HG03139 (cell line): ENCODE results near the gene CMTM8.

Experiments
- ATAC-seq: cut with Tn5 transposase; IDR thresholded peaks from one replicate; pipeline ENCODE4 v1.9.1; 2021; ENCODE audit not compliant: unreplicated experiment

The CMTM8 gene

DNA sequence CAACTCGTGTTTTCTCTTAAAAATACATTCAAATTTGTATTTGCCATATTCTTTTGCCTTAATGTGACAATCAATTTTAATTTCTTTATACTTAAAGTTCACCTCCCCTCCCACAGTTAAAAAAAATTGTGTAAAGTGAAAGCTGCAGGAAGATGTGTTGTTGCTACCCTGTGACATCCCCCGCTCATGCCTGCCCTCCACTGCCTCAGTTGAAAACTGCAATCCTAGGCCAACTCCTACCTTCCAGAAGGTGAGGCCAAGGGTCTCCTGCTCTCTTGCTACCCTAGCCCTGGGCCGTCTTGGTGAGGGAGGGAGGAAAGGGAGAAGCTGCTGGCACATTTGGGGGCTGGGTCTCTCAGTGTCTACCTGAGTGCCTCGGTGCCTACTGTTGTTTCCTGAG, 96.2 kb downstream of the CMTM8 start:
- no peak for ATAC-seq

DNA sequence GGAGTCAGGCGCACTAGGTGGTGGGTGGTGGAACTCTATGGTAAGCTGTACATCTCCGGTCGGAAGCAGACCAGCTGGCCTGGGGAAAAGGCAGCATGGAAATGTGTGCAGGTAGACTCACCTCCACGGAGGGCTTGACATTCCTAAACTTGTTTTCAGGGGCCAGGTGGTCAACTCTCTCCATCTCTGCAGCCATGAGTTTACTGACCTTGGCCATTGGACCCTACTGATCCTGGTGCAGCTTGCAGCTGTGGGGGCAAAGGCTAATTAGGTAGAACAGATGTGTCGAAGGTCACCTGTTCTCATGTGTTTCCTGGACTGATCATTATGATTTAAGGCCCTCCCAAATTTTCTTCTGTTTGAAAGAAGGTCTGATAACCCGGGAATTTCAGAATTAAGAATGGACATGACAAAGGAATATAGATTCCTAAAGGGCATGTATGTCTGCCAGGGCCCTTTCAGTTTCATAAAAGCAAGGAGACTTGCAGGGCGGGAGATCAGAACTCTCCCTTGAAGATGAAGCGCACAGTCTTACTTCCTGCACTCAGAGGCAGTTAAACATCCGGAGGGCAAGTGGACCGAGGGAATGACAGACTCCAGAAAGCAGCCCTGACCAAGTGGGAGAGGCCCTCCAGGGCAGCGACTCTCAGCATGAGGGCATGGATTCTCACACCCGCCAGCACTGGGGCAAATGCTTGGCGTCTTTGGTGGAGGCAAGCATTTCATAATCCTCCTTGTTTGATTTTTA, 97.1 kb downstream of the CMTM8 start:
- no peak for ATAC-seq

DNA sequence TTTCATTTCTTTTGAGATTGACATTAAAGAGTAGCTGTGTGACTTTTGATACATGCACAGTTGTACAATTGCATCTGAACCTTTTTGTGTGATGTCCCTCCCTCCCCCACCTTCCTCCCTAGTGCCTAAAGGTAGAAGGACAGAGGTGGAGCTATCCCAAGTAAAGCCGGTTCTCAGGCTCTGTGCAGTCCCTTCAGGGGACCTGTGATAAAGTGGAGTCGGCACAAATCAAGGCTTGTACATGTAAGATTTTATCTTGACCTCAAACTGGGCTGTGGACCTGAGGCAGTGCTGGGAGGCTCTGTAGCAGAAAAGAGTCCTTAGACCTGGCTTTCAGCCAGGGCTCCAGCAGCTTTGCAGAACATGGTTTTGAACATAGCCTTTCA, 97.6 kb downstream of the CMTM8 start:
- no peak for ATAC-seq

DNA sequence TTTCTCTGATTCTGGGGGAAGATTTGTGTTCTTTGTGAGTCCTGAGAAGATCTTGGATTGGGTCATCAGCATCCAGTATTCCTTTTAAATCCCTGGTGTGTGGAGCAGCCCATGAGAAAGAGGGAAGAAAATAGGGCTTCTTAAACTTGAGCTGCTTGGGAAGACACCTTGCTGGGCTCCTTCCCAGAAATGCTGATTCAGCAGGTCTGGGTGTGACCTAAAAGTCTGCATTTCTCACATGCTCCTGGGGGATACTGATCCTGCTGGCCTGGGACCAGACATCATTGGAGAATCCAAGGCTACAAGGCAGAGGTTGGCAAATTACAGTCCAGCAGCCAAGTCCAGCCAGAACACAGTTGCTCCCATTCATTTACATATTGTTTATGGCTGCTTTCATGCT, 99.0 kb downstream of the CMTM8 start:
- no peak for ATAC-seq

DNA sequence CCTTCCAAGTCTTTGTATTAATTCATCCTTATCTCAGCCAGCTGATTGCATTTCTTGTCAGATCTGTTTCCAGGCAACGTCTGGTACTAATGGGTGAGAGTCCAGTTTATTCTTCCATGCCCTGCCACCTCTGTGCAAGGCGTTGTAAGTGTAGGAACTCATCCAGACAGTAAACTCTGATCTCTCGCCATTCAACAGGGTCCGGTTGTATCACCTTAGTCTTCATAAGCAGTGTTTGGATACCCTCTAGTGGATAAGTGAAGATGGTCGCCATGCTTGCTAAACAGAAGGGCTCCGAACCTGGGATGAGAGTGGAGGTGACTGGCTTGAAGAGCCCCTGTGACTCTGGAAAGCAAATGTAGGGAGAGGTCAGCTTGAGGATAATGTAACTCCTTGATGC, 101.6 kb downstream of the CMTM8 start:
- ATAC-seq = no peak

DNA sequence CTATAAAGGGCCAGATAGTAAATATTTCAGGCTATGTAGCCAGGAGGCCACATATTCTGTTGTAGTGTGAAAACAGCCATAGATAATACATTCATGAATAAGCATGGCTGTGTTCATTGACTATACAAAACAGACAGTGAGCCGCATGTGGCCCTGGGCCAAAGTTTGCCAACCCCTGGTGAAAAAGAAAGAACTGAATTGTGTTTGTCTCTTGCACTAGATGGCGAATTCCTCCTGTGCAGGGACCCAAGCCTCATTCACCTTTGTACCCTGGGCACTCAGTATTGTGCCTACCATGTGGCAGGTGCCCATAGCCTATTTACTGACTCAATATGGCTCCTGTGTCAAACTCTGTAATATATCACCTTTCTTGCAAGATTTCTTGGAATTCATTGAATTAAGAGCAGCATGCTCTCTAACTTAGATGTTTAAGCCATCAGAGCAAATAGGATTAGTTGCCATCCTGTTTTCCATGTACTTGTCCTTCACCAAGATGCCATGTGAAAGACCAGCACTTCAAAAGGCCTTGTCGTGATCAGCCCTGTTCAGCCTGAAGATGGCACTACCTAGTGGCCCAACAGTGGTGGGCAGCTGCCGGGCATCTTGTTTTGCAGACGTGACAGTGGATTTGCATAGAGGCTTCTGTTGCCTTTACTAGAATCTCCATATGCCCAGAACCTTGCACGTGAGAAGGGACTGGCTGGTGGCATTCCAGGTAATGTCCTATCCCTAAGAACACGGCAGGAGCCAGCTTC, 102.3 kb downstream of the CMTM8 start:
- no peak for ATAC-seq

DNA sequence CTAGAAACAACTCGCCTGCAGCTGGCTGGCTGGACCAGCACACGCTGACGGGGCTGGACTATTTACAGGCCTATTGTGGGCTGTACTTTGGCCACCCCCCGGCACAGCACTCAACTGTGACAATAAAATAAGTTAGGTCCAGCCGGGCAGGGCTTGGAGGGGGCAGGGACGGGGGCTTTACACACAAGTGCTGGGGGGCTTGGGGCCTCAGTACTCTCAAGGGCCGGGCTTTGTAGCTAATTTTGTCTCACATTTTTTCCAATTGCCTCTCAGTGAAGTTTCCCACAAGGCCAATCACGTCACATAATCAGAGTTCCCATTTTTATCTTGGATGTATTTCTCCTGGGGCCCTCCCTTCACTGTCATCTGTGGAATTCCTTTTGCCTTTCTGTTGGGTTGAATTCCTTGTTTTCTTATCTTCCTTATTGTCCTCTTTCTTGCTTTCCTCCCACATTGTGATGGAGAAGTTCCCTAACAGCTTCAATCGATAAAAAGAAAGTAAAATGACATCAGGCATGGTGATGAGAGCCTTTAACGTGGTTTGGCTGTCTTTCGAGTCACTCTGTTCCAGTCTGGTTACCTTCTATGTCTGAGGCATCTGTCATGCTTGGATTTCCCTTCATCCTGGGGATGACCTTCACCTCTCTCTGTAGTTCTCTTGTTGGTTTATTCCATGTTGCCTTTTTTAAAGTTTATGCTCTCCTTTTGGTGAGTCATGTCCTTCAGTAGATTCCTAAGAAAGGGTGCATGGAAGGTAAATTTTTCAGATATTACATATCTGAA, 109.1 kb downstream of the CMTM8 start:
- no peak for ATAC-seq

DNA sequence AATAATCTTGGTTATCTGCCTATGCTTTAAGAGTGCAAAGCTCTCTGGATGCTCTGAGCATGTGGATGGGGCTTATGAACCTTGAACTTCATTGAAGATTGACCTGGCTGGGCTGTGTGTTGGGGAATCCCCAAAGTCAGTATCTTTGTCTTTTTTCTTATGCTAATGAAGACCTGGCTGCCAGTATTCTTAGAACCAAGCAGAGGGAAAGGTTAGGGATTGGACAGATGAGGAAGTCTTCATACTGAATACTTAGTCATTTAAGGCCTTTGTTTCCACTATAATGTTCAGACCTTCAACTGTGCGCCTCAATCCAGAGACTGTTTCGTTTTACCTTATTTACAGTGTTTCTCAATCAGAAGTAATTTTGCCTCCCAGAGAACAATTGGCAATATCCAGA, 110.7 kb downstream of the CMTM8 start:
- no peak for ATAC-seq

DNA sequence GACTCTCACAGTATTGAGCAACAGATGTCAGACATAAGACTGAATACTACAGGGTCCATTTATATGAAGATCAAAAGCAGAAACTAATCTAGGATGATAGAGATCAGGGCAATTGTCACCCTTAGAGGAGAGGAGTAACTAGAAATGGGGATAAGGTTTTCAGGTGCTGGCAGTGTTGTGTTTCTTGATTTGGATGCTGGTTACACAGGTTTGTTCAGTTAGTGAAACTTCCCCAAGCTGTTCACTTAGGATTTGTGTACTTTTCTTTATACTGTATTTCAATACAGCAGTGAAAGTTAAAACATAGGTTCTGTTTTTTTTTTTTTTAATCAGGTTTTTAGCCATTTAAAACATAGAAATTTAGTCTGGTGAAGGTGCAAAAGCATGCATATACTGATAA, 114.1 kb downstream of the CMTM8 start:
- ATAC-seq = no peak

DNA sequence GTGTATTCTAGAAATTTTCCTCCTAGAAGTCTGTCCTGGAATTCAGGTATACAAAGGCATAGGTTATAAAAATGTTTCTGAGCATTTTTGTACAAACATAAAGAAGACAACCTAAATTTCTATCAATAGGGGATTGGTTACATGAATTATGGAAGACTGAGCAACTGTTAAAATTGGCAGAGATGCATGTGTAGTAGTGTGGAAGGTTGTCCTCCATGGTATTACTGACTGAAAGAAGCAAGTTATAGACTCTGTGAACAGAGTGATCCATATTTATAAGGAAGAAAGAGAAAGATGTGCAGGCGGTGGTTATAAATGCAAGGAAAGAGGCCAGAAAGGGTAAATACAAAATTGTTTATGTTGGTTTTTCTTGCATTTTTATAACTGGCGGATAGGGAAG, 114.9 kb downstream of the CMTM8 start:
- no peak for ATAC-seq

DNA sequence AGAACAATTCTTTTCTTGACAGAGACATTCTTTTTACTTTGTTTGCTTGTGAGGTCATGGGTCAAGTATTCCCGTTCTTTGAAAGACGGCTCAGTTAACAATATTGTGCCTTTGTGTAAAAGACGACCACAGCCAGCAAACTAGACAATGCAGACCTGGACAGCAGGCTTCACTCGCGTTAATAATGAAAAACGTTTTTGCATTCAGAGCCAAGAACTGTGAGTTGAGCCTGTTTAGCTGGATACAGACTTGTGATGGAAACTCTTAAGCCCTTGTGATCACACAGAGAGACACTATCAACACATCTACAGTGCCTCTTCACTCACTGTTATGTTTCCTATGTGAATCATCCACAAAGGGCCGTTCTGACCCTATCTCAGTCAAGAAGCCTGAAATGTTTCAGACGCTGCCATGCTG, 115.9 kb downstream of the CMTM8 start:
- no peak for ATAC-seq

DNA sequence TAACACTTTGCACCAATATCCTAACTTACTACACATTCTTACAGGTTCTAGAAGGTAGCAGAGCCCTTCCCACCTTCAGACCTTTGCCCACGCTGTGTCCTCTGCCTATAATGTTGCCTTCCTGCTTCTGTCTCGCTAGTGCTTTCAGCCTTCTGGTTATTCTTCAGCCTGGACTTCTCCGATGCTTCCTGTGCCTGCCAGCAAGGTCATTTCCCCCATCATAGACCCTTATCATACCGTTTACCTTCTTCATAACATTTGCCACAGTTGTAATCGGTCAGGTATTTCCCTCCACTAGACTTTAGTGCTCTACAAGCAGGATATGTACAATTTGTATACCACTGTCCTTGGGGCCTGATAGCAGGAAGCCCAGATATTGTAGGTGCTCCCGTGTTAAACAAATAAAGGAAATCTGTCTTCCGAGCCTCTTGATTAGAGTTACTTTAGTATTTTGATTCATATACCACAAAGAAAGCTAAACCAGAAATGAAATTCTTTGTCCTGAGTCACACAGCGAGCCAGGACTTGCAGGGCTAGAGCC, 117.3 kb downstream of the CMTM8 start:
- ATAC-seq = no peak

DNA sequence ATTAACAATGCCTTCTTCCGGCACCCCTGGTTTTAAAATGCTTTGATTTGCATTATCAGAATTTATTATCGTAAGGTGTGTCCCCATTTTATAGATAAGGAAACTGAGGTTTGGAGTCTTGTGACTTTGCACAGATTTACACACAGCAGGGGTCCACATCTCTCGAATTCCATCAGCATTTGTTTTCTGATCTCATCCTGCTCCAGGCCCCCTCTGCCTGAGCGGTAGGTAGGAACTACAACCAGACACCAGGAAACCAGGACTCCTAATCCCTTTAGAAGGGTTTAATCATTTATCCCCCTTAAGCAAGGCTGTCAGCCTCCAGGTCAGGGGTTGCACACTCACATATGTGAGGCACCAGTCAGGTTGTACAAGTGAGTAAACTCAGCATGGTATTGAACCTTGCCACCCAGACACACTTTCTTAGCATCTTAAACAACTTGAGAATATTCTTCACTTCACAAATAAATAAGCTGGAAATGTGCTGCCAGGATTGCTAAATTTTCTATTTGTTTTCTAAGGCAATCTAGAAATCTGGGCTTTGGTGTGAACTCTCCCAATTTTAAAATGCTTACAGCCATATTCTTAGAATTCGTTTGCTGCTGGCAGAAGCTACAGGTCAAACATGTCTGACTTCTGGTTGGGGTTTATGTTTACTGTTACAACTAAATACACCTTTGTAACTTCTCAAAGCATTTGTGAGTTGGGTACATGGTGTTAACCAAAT, 121.4 kb downstream of the CMTM8 start:
- ATAC-seq = no peak

DNA sequence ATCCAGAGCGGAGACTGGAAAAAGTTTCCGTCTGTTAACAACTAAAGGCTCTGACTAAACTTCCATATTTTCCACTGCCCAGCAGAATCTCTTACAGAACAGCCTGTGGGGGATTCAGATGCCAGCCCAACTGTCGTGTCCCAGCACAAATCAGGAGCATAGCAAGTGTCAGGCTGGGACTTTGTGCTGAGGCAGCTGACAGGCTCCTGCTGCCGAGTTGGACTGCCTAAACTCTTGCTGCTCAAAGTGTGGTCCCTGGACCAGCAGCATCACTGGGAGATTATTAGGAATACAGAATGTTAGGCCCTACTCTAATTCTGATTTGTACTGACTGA, 122.0 kb downstream of the CMTM8 start:
- ATAC-seq = no peak

DNA sequence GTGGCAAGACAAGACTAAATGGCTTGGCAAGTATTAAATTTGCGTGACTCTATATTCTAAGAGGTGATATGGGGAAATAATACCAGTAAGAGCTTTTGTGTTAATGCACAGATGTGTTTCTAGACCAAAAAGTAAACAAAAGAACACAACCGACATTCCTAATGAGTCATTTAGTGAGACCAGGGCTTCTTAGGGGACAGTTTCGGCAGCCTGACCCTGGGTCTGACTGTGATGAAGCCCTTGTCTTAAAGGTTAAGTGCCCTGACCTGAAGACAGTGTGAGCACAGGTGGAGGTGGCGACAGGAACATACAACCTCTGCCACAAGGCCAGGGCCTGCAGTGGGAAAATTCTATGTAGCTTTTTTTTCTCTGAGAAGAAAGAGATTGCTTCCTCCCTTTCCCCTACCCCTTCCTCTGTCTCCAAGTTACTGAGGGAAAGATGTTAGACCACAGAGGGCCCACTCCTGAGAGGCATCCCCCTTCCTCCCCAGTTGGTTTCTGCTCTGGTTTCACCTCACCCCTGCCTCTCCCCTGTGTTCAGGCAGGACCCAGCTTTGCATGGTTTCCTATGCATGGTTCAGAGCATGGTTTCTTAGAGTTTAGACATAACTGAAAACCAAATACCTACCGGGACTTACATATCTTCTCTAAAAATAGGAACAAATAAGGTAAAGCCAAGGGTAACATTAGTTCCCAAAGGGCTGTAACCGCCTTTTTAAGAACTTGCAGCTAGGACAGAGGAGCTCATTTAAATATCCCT, 128.3 kb downstream of the CMTM8 start:
- ATAC-seq = no peak

DNA sequence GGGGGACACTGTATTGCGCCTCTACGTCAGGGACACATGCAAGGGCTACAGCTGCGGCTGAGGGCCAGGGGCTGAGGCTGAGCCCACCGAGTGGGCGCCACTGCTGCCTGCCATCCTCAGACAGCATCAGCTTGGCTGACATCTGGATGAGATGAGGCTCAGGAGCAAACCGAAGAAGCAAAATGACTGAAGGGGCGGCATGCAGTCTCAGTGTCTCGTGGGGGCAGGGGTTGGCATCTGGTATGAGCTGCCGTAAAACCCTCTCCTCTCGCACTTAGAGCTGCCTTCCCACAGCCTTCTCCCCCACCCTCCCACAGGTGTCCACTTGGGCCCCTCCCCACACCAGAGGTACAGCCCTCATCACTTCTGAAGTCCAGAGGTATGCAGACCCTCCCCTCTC, 129.0 kb downstream of the CMTM8 start:
- no peak for ATAC-seq

DNA sequence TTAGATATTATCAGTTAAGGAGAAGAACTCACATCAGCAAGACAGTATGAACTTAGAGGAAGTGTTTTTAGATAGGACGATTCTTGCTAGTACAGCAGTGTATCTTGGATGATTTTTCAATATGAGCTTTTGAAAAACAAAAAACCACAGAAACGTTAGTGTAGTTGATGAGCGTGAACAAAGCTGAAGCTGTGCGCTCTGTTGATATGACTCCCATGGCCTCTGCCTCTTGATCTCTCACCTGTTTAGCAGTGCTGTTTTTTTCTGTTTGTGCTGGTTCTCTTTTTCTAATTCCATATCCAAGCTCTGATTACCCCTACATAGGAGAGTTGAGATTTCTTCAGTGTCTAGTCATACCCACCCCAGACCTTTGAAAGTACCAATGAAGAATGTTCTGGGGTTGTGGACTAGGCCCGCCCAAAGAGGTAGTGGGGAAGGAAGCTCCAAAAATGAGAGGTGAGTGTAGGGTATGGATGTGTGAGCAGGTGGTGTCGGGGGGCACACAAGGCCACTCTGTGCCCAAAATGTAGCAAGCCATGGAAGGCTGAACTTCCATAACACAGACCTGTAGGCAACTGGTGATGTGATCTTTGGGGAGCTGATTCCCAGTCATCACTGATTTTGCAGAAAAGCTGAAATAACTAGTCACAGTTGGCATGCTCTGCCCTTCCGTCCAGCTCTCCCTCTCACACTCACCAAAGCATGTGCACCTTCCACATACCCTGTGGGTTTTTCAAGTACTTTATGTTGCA, 133.2 kb downstream of the CMTM8 start:
- no peak for ATAC-seq

DNA sequence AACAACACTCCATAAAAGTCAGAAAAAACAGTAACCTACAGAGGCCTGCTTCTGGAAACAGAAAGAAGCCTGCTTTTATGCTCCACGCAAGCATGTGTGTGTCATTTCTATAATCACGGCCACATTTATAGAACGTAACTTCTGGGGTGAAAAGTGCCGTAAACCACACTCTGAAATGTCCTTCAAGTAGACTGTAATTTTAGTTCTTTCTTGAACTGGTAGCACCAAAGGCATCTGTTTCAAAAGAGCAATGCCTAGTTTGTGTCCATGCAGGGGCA, 133.7 kb downstream of the CMTM8 start:
- ATAC-seq = no peak

DNA sequence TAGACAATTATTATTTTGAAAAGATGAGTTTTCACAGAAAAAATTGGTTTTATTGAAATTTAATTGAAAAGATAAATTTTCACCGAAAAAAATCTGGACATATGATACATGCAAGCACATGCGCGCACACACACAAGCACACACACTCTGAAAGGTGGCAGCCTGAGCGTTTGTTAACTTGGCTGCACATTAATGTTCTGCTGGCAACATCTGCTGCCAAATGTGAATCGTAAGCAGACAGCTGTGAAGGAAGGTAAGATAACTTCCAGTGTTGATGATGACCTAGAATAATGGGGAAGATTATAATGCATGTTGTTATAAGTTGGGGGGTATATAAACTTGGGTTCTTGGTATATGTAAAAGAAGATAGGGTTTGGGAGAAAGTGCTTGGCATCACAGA, 134.8 kb downstream of the CMTM8 start:
- no peak for ATAC-seq

DNA sequence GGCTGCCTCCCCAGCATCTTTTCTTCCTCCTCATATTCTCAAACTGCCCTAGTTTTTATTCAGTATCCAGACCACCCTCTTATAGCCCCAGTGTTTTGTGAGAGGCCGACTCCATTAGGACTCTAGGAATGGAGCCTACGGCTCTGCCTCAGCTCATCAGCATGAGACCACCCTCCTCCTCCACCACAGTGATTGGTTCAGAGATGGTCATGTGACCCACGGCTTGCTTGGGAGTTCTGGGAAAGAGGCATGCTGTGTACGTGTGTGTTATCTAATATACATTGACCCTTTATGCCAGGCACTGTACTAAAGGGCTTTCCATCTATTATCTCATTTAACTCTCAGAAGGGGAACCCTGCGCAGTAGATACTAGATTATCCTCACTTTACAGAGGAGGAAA, 135.4 kb downstream of the CMTM8 start:
- no peak for ATAC-seq
